GM12874 (cell line): ENCODE results near the gene MAP2K6.

Experiments used
- TF ChIP-seq, protein P1 (sequence below): IDR thresholded peaks from 2 replicates; pipeline ENCODE4 v1.5.1; 2011; ENCODE audit warnings: low read depth, mild to moderate bottlenecking, control low read depth, low read length, moderate library complexity; ENCODE audit not compliant: insufficient read depth

The MAP2K6 gene

DNA sequence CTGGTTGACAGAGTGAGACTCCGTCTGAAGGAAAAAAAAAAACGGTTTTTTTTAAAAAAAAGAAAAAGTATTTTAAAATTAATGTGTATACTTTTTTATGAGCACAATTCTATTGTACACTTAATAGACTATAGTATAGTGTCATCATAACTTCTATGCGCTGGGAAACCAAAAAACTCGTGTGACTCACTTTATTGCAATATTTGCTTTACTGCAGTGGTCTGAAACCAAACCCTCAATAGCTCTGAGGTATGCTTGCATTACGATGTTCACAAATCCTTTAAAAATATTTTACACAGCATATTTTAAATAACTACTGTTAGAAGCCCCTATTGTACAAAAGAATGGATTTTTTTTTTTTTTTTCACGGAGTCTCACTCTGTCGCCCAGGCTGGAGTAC, 12.4 kb upstream of the MAP2K6 start:
- TF ChIP-seq, protein P1, sequence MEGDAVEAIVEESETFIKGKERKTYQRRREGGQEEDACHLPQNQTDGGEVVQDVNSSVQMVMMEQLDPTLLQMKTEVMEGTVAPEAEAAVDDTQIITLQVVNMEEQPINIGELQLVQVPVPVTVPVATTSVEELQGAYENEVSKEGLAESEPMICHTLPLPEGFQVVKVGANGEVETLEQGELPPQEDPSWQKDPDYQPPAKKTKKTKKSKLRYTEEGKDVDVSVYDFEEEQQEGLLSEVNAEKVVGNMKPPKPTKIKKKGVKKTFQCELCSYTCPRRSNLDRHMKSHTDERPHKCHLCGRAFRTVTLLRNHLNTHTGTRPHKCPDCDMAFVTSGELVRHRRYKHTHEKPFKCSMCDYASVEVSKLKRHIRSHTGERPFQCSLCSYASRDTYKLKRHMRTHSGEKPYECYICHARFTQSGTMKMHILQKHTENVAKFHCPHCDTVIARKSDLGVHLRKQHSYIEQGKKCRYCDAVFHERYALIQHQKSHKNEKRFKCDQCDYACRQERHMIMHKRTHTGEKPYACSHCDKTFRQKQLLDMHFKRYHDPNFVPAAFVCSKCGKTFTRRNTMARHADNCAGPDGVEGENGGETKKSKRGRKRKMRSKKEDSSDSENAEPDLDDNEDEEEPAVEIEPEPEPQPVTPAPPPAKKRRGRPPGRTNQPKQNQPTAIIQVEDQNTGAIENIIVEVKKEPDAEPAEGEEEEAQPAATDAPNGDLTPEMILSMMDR: no peak

DNA sequence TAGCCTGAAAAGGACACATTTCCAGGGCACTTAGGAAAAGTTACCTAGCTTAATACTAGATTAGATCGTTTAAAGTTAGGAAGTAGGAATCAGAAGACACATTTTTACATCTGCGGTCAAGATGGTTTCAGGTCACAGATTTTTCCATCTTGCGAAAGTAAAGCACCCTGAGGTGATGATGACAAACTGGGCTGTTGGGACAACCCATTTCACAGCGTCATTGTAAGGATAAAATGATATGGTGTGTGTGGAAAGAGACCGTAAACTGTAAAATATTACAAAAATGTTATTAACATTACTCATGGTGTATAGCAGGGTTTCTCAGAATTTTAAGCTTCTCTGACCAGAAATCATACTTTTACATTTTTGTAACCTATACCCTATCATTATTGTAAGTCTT, 10.1 kb upstream of the MAP2K6 start:
- TF ChIP-seq, protein P1: no peak

DNA sequence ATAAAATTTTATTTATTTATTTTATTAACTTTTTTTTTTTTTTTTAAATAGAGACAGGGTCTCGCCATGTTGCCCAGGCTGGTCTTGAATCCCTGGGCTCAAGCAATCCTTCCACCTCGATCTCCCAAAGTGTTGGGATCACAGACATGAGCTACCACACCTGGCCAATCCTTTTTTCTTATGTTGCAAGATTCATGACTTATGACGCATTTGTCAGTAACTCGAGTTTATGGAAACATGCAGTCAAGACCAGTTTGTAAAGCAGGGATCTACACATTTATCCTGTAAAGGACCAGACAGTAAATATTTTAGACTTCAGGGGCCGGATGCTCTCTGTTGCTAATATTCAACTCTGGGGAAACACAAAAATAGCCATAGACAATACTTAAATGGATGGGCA, 9.4 kb upstream of the MAP2K6 start:
- TF ChIP-seq, protein P1: no peak

DNA sequence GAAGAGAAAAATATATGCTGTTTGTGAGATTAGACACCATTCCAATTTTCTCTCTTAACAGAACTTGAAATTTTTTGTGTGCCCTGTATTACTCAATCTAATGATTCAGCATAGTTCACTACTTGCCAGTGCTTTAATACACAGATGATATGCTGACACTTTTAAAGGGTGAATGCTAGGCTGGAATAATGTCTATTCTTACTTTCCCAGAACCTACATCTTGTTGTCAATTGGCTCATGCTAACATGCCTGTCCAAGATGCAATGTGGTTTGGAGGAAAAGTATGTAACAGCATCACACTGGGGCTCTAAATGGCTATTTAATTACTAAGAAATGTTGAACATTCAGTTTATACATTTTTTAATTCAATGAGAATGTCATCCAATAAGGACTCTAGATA, 7.6 kb upstream of the MAP2K6 start:
- TF ChIP-seq, protein P1: no peak

DNA sequence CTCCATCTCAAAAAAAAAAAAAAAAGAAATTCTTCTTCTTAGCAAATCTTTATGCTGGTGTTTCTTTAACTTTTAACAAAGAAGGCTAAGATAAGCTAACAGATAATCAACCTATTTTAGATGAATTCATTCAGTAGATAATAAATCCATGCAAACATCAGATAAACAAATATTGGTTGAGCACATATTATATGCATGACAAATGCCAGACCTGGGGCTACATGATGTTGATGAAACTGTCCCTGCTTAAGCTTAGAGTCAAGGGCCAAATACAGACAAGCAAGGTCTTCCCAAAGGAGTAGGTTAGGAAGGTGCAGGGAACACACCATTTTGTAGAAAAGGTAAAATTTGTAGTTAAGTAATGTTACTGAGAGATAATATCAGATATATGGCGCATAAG, 6.7 kb upstream of the MAP2K6 start:
- TF ChIP-seq, protein P1: no peak

DNA sequence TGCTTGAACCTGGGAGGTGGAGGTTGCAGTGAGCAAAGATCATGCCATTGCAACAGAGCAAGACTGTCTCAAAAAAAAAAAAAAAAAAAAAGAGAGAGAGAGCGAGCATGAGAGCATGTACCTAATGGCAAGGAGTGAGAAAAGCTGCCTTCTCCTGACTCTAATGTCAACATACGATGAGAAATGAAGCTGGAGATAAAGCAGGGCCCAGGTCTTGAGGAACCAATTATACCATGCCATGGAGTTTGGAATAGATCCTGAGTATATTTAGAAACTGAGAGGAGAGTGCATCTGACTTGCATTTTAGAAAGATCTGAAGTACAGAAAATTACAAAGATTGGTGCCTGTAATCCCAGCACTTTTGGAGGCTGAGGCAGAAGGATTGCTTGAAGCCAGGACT, 3.8 kb upstream of the MAP2K6 start:
- TF ChIP-seq, protein P1: no peak

DNA sequence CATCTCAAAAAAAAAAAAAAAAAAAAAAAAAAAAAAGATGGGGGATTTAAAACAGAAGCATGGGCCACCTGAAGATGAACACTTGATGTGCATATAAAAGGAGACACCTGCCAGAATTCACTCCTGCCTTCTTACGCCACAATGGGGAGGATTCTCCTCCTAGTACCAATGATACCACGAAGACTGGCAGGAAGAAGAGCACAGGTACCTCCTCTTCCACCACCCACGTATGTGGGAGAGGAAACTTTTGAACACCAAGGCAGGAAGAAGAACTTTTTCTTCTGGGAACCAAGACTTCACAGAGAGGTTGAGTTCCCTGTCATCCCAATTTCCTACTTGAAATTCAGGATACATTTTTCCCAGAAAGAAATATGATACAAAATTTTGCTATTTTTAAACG, 2.7 kb upstream of the MAP2K6 start:
- TF ChIP-seq, protein P1: no peak

DNA sequence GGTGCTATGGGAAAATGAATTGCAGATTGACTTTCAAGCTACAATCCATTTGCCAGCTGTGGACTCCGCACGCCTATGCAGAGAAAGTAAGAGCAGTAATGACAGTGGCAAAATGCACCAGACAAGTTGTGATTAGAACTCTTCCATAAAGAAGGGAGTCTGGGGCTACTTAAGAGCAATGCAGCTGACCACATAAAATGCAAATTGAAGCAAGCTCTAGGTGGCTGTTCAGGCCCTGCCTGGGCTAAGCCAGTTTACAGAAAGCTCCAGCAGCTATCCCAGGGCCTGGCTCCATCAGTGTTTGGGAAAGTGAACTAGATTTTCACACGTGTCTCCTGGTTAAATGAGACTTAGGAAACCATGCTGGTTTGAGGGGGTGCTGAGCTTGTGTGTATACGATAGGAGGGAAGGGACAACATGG, 2.2 kb upstream of the MAP2K6 start:
- TF ChIP-seq, protein P1: no peak
